PC-3 (cell line): ENCODE data around the gene PCDHB10. TPM values are rescaled to one million over a fixed set of nuclear protein-coding genes. Genes with fewer than 3 reads are reported as not detected.
"Not testable (repeated sequence)": the region's sequence is repeated elsewhere in the genome, so short reads cannot be mapped to it uniquely, and the experiment has no call there.

Experiments used
- ATAC-seq: fragments of 200-7000 bp; cut with Tn5 transposase; 2 replicates; pipeline ENCODE4 v1.9.1; 2020; ENCODE audit warnings: mild to moderate bottlenecking, moderate library complexity
- BruUV-seq: library from RNA; stranded (reverse); fragments of 400-500 nt; replicated peaks from 2 replicates; lab custom pipeline; 2021; lab: Mats Ljungman, UMichigan
- CTCF ChIA-PET: fragments of 300-600 bp; sonication (Branson Sonifier 250); formaldehyde crosslinking; loops from one replicate; lab custom pipeline; 2022; ENCODE audit warnings: antibody characterized with exemption; lab: Charles Lee
- POLR2A ChIA-PET: fragments of 300-600 bp; sonication (Branson Sonifier 250); formaldehyde crosslinking; loops from one replicate; lab custom pipeline; 2022; ENCODE audit warnings: antibody characterized with exemption; ENCODE audit not compliant: unreplicated experiment; lab: Charles Lee
- DNase-seq: peaks from one replicate; pipeline ENCODE4 v3.0.0-alpha.2; 2015
- H2AFZ ChIP-seq: fragments of 300-600 bp; sonication (generic); 2 replicates; pipeline ENCODE4 v1.6.0; 2016; ENCODE audit warnings: antibody characterized with exemption, low read length
- H3F3A ChIP-seq: fragments of 300-600 bp; sonication (generic); one replicate; pipeline ENCODE4 v1.6.0; 2017; ENCODE audit warnings: antibody characterized with exemption, low read length, control low read depth, mild to moderate bottlenecking; ENCODE audit not compliant: unreplicated experiment
- H3K27ac ChIP-seq: fragments of 300-600 bp; sonication (generic); 2 replicates; pipeline ENCODE4 v1.5.1; 2016; ENCODE audit warnings: mild to moderate bottlenecking, low read length
- H3K27me3 ChIP-seq: fragments of 300-600 bp; sonication (generic); 2 replicates; pipeline ENCODE4 v1.6.1; 2016; ENCODE audit warnings: low read length, mixed read lengths
- H3K36me3 ChIP-seq: fragments of 300-600 bp; sonication (generic); 2 replicates; pipeline ENCODE4 v1.6.1; 2016; ENCODE audit warnings: low read depth, mixed run types, low read length, mixed read lengths
- H3K4me1 ChIP-seq: fragments of 300-600 bp; sonication (generic); 2 replicates; pipeline ENCODE4 v1.5.1; 2016; ENCODE audit warnings: low read length; ENCODE audit not compliant: insufficient read depth
- H3K4me2 ChIP-seq: fragments of 300-600 bp; sonication (generic); 2 replicates; pipeline ENCODE4 v1.6.0; 2016; ENCODE audit warnings: low read length
- H3K4me3 ChIP-seq: fragments of 300-600 bp; sonication (generic); 2 replicates; pipeline ENCODE4 v1.5.1; 2016; ENCODE audit warnings: mild to moderate bottlenecking, low read length, mixed read lengths
- H3K79me2 ChIP-seq: fragments of 300-600 bp; sonication (generic); 2 replicates; pipeline ENCODE4 v1.6.1; 2017; ENCODE audit warnings: low read length, mixed read lengths
- H3K9ac ChIP-seq: fragments of 300-600 bp; sonication (generic); 2 replicates; pipeline ENCODE4 v1.6.0; 2016; ENCODE audit warnings: mild to moderate bottlenecking, low read length
- H3K9me2 ChIP-seq: fragments of 300-600 bp; sonication (generic); replicated peaks from 2 replicates; pipeline ENCODE4 v1.6.1; 2016; ENCODE audit warnings: mixed run types, low read length, mixed read lengths
- H3K9me3 ChIP-seq: fragments of 300-600 bp; sonication (generic); 2 replicates; pipeline ENCODE4 v1.6.1; 2016; ENCODE audit warnings: low read length, mixed read lengths
- H4K20me1 ChIP-seq: fragments of 300-600 bp; sonication (generic); 2 replicates; pipeline ENCODE4 v1.6.1; 2016; ENCODE audit warnings: low read length, mixed read lengths
- CTCF ChIP-seq: fragments of 300-600 bp; sonication (generic); conservative IDR thresholded peaks from 2 replicates; pipeline ENCODE4 v1.5.1; 2017; ENCODE audit warnings: antibody characterized with exemption, low read depth, mild to moderate bottlenecking, low read length
- EZH2 ChIP-seq: fragments of 300-600 bp; sonication (generic); IDR thresholded peaks from one replicate; pipeline ENCODE4 v1.6.1; 2017; ENCODE audit warnings: antibody characterized with exemption, mild to moderate bottlenecking, low read length; ENCODE audit not compliant: unreplicated experiment
- EZH2phosphoT487 ChIP-seq: fragments of 300-600 bp; sonication (generic); IDR thresholded peaks from 2 replicates; pipeline ENCODE4 v1.6.1; 2018; ENCODE audit warnings: mild to moderate bottlenecking, antibody characterized with exemption, low read length, borderline replicate concordance
- intact Hi-C: fragments of 100-400 bp; cut with micrococcal nuclease; formaldehyde crosslinking; loops from 2 replicates; pipeline ENCODE4 v1.9.0; 2023
- total RNA-seq: library from RNA; depleted of rRNA; stranded (reverse); fragments of >200 nt; gene quantifications from 2 replicates; pipeline ENCODE4 v1.2.3, GENCODE V29; 2014

PCDHB10 gene
- total RNA-seq, 1 experiment from 2014 or later: 0.33 TPM

- Histone ChIP-seq H3K4me2 (no peak overlapping the region), H3K36me3 (no peaks in the 10 kb centered on the region), H3K27ac (no peak overlapping the region), H3K9me2 (no peaks in the 10 kb centered on the region), H2AFZ (no peak overlapping the region), H4K20me1 (no peaks in the 10 kb centered on the region), H3F3A (no peaks in the 10 kb centered on the region), H3K4me3 (no peak overlapping the region), H3K9me3 (no peaks in the 10 kb centered on the region), H3K9ac (no peak overlapping the region), H3K79me2 (no peaks in the 10 kb centered on the region), H3K27me3 (no peaks in the 10 kb centered on the region), H3K4me1 (no peaks in the 10 kb centered on the region)
- TF ChIP-seq CTCF (no peak), EZH2phosphoT487 (no peak), EZH2 (no peak)
- intact Hi-C loops: no loop called here
- ATAC-seq (no peak), DNase-seq (no peak)
- no TSS peak for BruUV-seq
- POLR2A ChIA-PET: no interaction called here
- CTCF ChIA-PET: no interaction called here
Observed at GRCh38 chr5:141150224-141150992, 41.7 kb upstream of the PCDHB10 start.

- Histone ChIP-seq H3K4me3 (no peak overlapping the region), H3K27me3 (no peaks in the 10 kb centered on the region), H3K9me2 (no peaks in the 10 kb centered on the region), H3K4me2 (no peak overlapping the region), H3K4me1 (no peaks in the 10 kb centered on the region), H3K9ac (no peak overlapping the region), H3K79me2 (no peaks in the 10 kb centered on the region), H3K9me3 (no peaks in the 10 kb centered on the region), H3K27ac (no peak overlapping the region), H3F3A (no peaks in the 10 kb centered on the region), H4K20me1 (no peaks in the 10 kb centered on the region), H3K36me3 (no peaks in the 10 kb centered on the region), H2AFZ (no peak overlapping the region)
- no peak for DNase-seq
- CTCF ChIA-PET: no interaction called here
- no TSS peak for BruUV-seq
- intact Hi-C loops: no loop called here
- ATAC-seq: no peak
- TF ChIP-seq EZH2 (no peak), EZH2phosphoT487 (no peak), CTCF (no peak)
- POLR2A ChIA-PET: no interaction called here
Observed at GRCh38 chr5:141150993-141151325, 41.2 kb upstream of the PCDHB10 start.

GRCh38 chr5:141151632-141152031 lies 40.5 kb upstream of the PCDHB10 start:
- H3K9me3 ChIP-seq, H3K4me1 ChIP-seq, H3K9ac ChIP-seq, H3F3A ChIP-seq, H3K36me3 ChIP-seq, ATAC-seq, POLR2A ChIA-PET, DNase-seq, H3K9me2 ChIP-seq, BruUV-seq, H3K4me3 ChIP-seq, H3K27ac ChIP-seq, H4K20me1 ChIP-seq, H3K79me2 ChIP-seq, intact Hi-C loops, H3K4me2 ChIP-seq, H2AFZ ChIP-seq, H3K27me3 ChIP-seq, CTCF ChIA-PET: not testable (repeated sequence)

- CTCF ChIA-PET, H2AFZ ChIP-seq, ATAC-seq, H3K9me3 ChIP-seq, H3F3A ChIP-seq, intact Hi-C loops, H4K20me1 ChIP-seq, H3K9ac ChIP-seq, H3K9me2 ChIP-seq, POLR2A ChIA-PET, H3K4me2 ChIP-seq, H3K27ac ChIP-seq, H3K36me3 ChIP-seq, H3K79me2 ChIP-seq, DNase-seq, H3K27me3 ChIP-seq, BruUV-seq, H3K4me3 ChIP-seq, H3K4me1 ChIP-seq: not testable (repeated sequence)
Observed at GRCh38 chr5:141152096-141152495, 40.1 kb upstream of the PCDHB10 start.
